GM08714 (cell line): Measurements from ENCODE around the gene LRRC3B.

ENCODE experiments used
- H3K4me3 ChIP-seq: fragments of 200-500 bp; sonication (Bioruptor generic); 2 replicates; pipeline ENCODE4 v1.5.1; 2014; ENCODE audit warnings: mild to moderate bottlenecking, low read length, inconsistent platforms
- ZNF274 ChIP-seq: IDR thresholded peaks from 2 replicates; pipeline ENCODE4 v1.6.1; 2012; ENCODE audit warnings: mild to moderate bottlenecking, low read depth, low read length

The LRRC3B gene

DNA sequence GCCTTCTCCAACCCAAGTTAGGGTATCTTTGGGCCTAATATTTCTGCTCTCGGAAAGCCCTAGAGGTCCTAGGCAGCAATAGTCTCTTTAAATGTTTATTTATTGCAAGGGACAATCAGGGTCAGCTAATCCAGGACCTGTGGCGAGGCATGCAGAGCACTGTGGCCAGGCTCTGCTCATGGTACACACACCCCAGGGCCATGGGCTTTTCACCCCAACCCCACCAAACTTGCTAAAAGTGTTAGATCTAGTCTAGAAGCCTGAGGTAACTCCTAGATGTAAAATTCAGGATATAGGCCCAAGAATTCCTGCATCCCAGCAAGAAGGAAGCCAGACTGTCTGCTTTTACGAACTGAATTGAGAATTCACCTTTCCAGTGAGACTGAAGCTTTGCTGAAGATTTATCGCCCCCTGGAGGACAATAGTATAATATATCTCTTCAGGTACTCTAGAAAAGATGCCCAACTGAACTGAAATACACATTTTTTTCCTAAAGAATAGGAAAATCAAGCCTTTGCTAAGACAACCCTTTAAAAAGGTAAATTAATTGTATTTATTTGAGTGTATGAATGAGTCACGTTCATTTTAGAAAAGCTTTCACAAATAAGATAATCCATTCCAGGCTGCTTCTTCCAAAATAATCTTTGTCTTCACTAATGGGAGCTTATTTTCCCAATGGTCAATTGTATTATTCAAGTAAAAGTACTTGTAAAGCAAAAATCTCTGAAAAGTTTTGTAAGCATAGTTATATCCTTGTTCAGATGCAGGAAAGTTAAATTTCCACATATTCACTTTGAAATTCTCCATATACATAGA lies 89.8 kb downstream of the LRRC3B start:
- TF ChIP-seq ZNF274: no peak
- no peak overlapping the region for H3K4me3 ChIP-seq

DNA sequence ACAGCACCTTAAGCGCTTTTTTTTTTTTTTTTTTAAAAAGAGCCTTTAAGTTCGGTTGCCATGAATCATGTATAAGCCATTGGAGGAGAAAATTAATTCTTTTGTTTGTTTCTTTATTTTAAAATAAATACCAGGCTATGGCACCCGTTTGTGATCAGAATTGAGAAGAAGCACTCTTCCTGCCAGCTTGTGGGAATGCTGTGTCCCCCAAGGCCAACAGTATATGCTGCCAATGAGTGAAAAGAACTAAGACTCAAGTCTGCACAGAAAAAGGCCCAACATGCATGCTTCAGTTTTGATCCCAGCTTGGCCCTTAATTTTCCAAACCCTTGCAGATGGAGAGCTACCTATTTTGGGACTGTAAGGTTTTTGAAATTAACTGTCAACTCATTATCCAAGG lies 90.5 kb downstream of the LRRC3B start:
- TF ChIP-seq ZNF274: no peak
- H3K4me3 ChIP-seq: no peak overlapping the region

DNA sequence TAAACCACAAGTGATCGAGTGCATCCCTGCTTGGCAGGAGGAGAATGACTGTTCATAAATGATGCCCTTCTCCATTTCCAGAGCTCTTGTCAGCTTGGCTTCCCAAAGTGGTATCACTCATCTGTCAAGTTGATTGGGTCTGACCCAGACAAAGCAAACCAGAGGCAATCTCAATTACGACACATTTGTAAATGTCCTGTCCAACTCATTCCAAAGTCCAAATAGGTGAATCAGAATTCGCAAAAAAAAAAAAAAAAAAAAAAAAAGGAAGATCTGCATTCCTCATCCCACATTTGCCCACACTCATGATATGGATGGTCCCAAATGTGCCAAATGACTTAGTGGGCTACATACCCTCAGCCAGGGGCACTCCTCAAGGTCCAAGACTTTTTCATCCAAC lies 91.9 kb downstream of the LRRC3B start:
- TF ChIP-seq ZNF274: no peak
- no peak overlapping the region for H3K4me3 ChIP-seq

DNA sequence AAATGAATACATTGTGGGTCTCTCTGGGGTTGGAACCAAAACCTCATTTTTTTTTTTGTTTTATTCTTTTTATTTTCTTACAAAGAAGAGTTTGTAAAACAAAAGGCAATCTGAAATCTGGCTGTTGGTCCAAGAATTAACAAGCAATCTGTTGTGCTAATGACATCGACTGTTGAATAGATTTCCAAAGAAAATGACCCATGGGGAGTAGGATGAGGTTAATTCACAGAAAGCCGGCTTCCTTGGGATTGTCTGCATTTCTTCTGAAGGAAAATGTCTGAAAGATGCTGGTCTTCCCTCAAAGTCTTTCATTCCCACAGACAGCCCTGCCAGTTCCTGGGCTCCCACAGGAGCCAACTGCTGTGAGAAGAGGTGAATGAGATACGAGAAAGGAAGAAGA lies 92.9 kb downstream of the LRRC3B start:
- no peak for TF ChIP-seq ZNF274

DNA sequence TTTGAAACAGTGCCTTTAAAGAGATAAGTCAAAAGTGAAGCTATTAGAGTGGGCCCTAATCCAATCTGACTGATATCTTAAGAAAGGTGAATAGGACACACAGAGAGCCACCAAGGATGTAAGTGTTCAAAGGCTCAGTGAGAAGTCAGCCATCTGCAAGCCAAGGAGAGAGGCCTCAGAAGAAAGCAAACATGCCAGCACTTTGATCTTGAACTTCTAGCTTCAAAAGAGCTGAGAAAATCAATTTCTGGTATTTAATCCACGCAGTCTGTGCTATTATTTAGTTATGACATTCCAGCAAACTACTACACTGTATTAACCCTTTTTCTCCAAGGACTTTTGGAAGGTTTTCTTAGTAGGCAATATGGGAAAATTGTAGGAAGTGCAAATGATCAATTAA lies 95.7 kb downstream of the LRRC3B start:
- no peak for TF ChIP-seq ZNF274
- no peak overlapping the region for H3K4me3 ChIP-seq

More for the DNA sequence above, 92.9 kb downstream of the LRRC3B start:
- no peak overlapping the region for H3K4me3 ChIP-seq

DNA sequence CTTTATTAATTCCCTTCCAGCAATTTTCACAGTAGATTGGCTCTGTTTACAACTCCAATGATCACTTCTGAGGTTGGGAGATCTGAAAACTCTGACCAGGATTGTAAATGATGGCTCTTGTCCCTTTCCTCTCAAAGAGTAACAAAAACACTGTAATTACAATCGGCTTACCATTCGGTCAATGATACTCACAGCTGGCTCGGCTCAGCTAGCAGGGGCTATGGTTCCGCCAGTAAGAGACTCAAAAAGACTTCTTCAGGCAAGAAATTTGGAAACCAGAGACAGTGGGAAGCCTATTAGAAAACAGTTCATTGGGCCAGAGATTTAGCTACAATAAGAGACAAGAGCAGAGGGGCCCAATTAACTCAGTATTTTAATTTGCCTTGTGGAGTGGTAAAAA lies 96.6 kb downstream of the LRRC3B start:
- H3K4me3 ChIP-seq: no peak overlapping the region
- no peak for TF ChIP-seq ZNF274

DNA sequence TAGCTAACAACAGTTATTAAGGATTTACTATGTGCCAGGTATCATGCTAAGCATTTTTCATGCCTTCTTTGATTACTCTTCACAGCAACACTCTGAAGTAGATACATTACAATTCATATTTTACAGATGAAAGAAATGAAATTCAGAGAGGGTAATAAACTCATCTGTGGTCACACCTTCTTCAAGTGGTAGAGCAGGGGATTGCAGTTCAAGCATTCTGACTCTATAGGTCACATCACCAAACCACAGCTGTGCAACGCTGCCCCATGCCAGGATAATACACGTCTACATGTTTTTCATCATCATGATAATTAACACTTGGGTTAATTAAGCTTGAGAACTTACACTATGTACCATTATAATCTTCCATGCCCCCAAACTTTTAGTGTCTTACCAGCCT lies 98.5 kb downstream of the LRRC3B start:
- H3K4me3 ChIP-seq: no peak overlapping the region
- no peak for TF ChIP-seq ZNF274

DNA sequence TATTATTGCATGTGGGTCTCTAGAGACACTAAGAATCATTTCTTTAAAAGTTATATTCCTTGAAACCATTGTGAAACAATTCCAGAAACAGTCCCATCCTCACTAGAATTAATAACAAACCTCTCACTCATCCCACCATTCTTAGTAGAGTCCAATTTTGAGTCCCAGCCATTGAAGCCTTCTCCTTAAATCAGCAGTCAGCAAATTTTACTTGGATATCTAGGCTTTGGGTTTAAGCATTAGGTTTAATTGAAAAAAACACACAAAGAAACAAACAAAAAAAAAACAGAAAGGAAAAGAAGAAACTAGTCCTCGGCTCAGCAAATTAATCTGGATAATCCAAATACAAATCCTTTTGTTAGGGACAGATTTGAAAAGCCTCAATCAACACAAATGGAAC lies 109.3 kb downstream of the LRRC3B start:
- no peak for TF ChIP-seq ZNF274

DNA sequence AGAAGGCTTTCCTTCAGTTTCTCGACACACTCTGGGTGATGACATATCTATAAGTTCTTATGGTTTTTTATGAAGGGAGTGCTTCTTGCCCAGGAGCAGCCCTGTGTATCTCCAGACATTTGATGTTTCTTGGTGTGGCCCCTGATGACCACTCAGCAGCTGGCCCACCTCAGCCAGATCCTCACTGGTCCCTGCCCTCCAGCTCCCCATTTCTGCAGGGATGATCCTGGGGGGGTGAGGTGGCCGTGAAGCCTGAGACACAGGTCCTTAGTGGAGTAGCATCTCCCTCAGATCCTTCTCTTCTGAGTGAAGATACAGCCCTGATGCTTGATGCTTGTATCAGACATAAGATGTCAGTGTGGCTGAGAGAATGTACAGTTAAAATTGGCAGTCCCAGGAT lies 127.7 kb downstream of the LRRC3B start:
- no peak for TF ChIP-seq ZNF274
- H3K4me3 ChIP-seq: no peak overlapping the region

More for the DNA sequence above, 109.3 kb downstream of the LRRC3B start:
- no peak overlapping the region for H3K4me3 ChIP-seq

DNA sequence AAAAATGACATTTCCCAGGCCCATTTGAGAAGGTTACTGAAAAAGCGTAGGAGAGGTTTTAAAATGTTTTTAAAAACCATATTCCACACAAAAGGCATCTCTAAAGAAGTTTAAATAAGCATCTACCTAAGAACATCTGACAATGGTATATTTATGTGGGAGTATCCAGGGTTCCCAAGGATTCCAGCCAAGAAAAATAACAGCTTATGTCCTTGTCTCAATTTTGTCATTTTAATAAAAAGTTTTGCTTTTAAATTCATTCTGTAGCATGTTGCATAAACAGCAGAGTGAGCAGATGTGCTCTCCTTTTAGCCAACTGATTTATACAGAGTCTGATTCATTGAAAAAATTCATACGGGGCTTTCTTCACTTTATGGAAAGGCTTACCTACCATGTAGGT lies 129.9 kb downstream of the LRRC3B start:
- TF ChIP-seq ZNF274: no peak

DNA sequence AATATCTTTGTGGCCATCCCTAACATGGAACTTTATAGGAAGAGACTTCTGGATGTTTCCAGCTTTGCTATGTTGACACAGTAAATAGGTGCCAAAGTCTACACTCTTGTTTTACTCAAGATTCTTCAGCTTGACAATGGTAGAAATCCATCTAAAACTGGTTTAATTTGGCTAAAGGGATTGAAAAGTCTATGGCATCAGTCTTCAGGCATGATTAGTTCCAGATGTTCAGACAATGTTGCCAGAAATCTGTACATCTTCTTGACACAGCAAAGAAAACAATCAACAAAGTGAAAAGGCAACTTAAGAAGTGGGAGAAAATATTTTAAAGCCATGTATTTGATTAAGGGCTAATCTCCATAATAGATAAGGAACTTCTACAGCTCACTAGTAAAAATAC lies 130.5 kb downstream of the LRRC3B start:
- H3K4me3 ChIP-seq: no peak overlapping the region
- no peak for TF ChIP-seq ZNF274

More for the DNA sequence above, 129.9 kb downstream of the LRRC3B start:
- no peak overlapping the region for H3K4me3 ChIP-seq

DNA sequence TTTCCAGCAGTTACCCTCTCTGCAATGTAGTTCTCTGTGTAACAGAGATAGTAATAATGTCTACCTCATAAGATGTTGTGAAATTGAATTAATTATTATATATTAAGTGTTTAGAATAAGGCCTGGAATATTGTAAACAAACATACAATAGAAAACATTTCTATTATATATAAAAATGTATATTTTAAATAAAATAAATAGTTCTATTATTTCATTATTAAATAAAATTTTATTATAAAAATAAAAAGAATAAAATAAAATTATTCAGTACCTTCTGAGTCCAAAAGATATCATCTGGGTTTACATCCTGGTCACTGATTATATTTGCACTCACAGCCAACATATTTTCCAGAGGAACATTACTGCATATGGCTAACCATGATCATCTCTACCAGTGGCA lies 135.4 kb downstream of the LRRC3B start:
- TF ChIP-seq ZNF274: no peak
- no peak overlapping the region for H3K4me3 ChIP-seq
